AG08395 (cell line): ENCODE data around the gene ZSCAN18.
"Not testable (repeated sequence)": the region's sequence is repeated elsewhere in the genome, so short reads cannot be mapped to it uniquely, and the experiment has no call there.

Experiments used
- DNase-seq: peaks from one replicate; pipeline ENCODE4 v3.0.0; 2012; ENCODE audit warnings: mixed read lengths, low spot score

The ZSCAN18 gene

GRCh38 chr19:58097781-58098681 lies at the start of gene ZSCAN18:
ZSCAN18 (minus strand) TSS chr19:58098231; CDS start chr19:58090267, 7,964 bp downstream.
- peak; percentile 100 for DNase-seq

- DNase-seq: not testable (repeated sequence)
Measured at GRCh38 chr19:58147475-58147874, 49.4 kb upstream of the ZSCAN18 start.

- DNase-seq: no peak
Measured at GRCh38 chr19:58145849-58146248, 47.8 kb upstream of the ZSCAN18 start.

GRCh38 chr19:58134244-58134643 lies 36.2 kb upstream of the ZSCAN18 start:
- no peak for DNase-seq

GRCh38 chr19:58129284-58129683 lies 31.3 kb upstream of the ZSCAN18 start:
- no peak for DNase-seq

- no peak for DNase-seq
Measured at GRCh38 chr19:58128041-58128685, 30.1 kb upstream of the ZSCAN18 start.

GRCh38 chr19:58123354-58123753 lies 25.3 kb upstream of the ZSCAN18 start:
- DNase-seq: no peak

- no peak for DNase-seq
Measured at GRCh38 chr19:58118979-58119733, 21.1 kb upstream of the ZSCAN18 start.

GRCh38 chr19:58117841-58118575 lies 20.0 kb upstream of the ZSCAN18 start:
- no peak for DNase-seq

GRCh38 chr19:58108546-58108817 lies 10.5 kb upstream of the ZSCAN18 start:
- no peak for DNase-seq

GRCh38 chr19:58107778-58108545 lies 9.9 kb upstream of the ZSCAN18 start:
- no peak for DNase-seq

GRCh38 chr19:58098682-58098998 lies 609 bp upstream of the ZSCAN18 start:
- DNase-seq: no peak

- no peak for DNase-seq
Measured at GRCh38 chr19:58097349-58097748, 682 bp downstream of the ZSCAN18 start.

- DNase-seq: no peak
Measured at GRCh38 chr19:58096884-58097283, 1.1 kb downstream of the ZSCAN18 start.

GRCh38 chr19:58095328-58095727 lies 2.7 kb downstream of the ZSCAN18 start:
- DNase-seq: no peak

- DNase-seq: no peak
Measured at GRCh38 chr19:58093071-58093470, 5.0 kb downstream of the ZSCAN18 start.

- no peak for DNase-seq
Measured at GRCh38 chr19:58091251-58091995, 6.6 kb downstream of the ZSCAN18 start.

GRCh38 chr19:58089846-58090245 lies 8.2 kb downstream of the ZSCAN18 start:
- no peak for DNase-seq

- no peak for DNase-seq
Measured at GRCh38 chr19:58088521-58089052, 9.4 kb downstream of the ZSCAN18 start.
